ENCODE results near the gene GADD45G.

- no peak for TF ChIP-seq POLR2A (IDR thresholded peaks at IDR 0.05; ENCODE audit: low read length)
- no peak for TF ChIP-seq GATA1 (IDR thresholded peaks at IDR 0.05; ENCODE audit: low read depth, low read length)
Measured at GRCh38 chr9:89603767-89604665, 796 bp upstream of the GADD45G start.

Measured in erythroblast (primary cell).